GM23338 (cell line): Measurements from ENCODE around the gene IQCM. TPM values are rescaled to one million over a fixed set of nuclear protein-coding genes. Genes with fewer than 3 reads are reported as not detected.
A peak's percentile ranks its signal among the peaks of the same experiment; 100 is the strongest.

Experiments
- ATAC-seq: fragments of 200-7000 bp; cut with Tn5 transposase; 3 replicates; pipeline ENCODE4 v1.9.1; 2020
- DNase-seq: peaks from one replicate; pipeline ENCODE4 v3.0.0-alpha.2; 2015; ENCODE audit warnings: low spot score
- H2AFZ ChIP-seq: fragments of 200-600 bp; sonication (generic); 2 replicates; pipeline ENCODE4 v1.8.0; 2016; ENCODE audit warnings: antibody characterized with exemption, mild to moderate bottlenecking, moderate library complexity
- H3F3A ChIP-seq: fragments of 200-600 bp; sonication (generic); replicated peaks from 2 replicates; pipeline ENCODE4 v1.8.0; 2017; ENCODE audit warnings: antibody characterized with exemption, mixed run types, low read depth
- H3K27ac ChIP-seq: fragments of 200-600 bp; sonication (generic); 2 replicates; pipeline ENCODE4 v1.6.1; 2016; ENCODE audit warnings: low read depth
- H3K27me3 ChIP-seq: fragments of 200-600 bp; sonication (generic); 2 replicates; pipeline ENCODE4 v1.8.0; 2016; ENCODE audit warnings: mild to moderate bottlenecking, mixed run types, moderate library complexity; ENCODE audit not compliant: insufficient read depth
- H3K36me3 ChIP-seq: fragments of 200-600 bp; sonication (generic); 2 replicates; pipeline ENCODE4 v1.8.0; 2016; ENCODE audit warnings: mild to moderate bottlenecking; ENCODE audit not compliant: insufficient read depth
- H3K4me1 ChIP-seq: fragments of 200-600 bp; sonication (generic); 2 replicates; pipeline ENCODE4 v1.8.0; 2016; ENCODE audit warnings: mild to moderate bottlenecking, moderate library complexity; ENCODE audit not compliant: insufficient read depth
- H3K4me2 ChIP-seq: fragments of 200-600 bp; sonication (generic); 2 replicates; pipeline ENCODE4 v1.7.1; 2017; ENCODE audit warnings: mixed run types
- H3K4me3 ChIP-seq: fragments of 200-600 bp; sonication (generic); 2 replicates; pipeline ENCODE4 v1.6.1; 2016; ENCODE audit warnings: mixed run types
- H3K79me2 ChIP-seq: fragments of 200-600 bp; sonication (generic); replicated peaks from 2 replicates; pipeline ENCODE4 v1.8.0; 2017; ENCODE audit warnings: mild to moderate bottlenecking; ENCODE audit not compliant: insufficient read depth
- H3K9me2 ChIP-seq: fragments of 200-600 bp; sonication (generic); 2 replicates; pipeline ENCODE4 v1.8.0; 2017; ENCODE audit not compliant: insufficient read depth
- H4K20me1 ChIP-seq: fragments of 200-600 bp; sonication (generic); replicated peaks from 2 replicates; pipeline ENCODE4 v1.8.0; 2017; ENCODE audit warnings: mild to moderate bottlenecking; ENCODE audit not compliant: insufficient read depth
- H3K27ac Mint-ChIP-seq: 2 replicates; pipeline ENCODE4 v1.8.0; 2020; ENCODE audit warnings: inconsistent platforms, mild to moderate bottlenecking, moderate library complexity, mixed read lengths
- H3K27me3 Mint-ChIP-seq: 3 replicates; pipeline ENCODE4 v1.8.0; 2022; ENCODE audit warnings: low read depth, mild to moderate bottlenecking, moderate library complexity, mixed read lengths, inconsistent platforms; ENCODE audit not compliant: insufficient read depth, poor library complexity
- H3K36me3 Mint-ChIP-seq: 3 replicates; pipeline ENCODE4 v1.8.0; 2021; ENCODE audit warnings: low read depth, mild to moderate bottlenecking, inconsistent platforms, moderate library complexity, mixed read lengths
- H3K4me1 Mint-ChIP-seq: 3 replicates; pipeline ENCODE4 v1.8.0; 2020; ENCODE audit warnings: mild to moderate bottlenecking, inconsistent platforms, mixed read lengths
- H3K4me3 Mint-ChIP-seq: 3 replicates; pipeline ENCODE4 v1.8.0; 2021; ENCODE audit warnings: moderate library complexity, mild to moderate bottlenecking, inconsistent platforms, mixed read lengths
- H3K9me3 Mint-ChIP-seq: 3 replicates; pipeline ENCODE4 v1.8.0; 2020; ENCODE audit warnings: moderate library complexity, mild to moderate bottlenecking, inconsistent platforms, mixed read lengths
- CREB1 ChIP-seq: fragments of 250-450 bp; sonication (Bioruptor Pico); IDR thresholded peaks from 2 replicates; pipeline ENCODE4 v1.5.0; 2020; ENCODE audit warnings: low read depth, mild to moderate bottlenecking, moderate library complexity
- EZH2 ChIP-seq: fragments of 200-600 bp; sonication (generic); IDR thresholded peaks from one replicate; pipeline ENCODE4 v1.8.0; 2017; ENCODE audit warnings: antibody characterized with exemption, mild to moderate bottlenecking, low read depth; ENCODE audit not compliant: unreplicated experiment
- EZH2phosphoT487 ChIP-seq: fragments of 200-600 bp; sonication (generic); IDR thresholded peaks from one replicate; pipeline ENCODE4 v1.8.1; 2018; ENCODE audit warnings: antibody characterized with exemption; ENCODE audit not compliant: unreplicated experiment
- JUNB ChIP-seq: IDR thresholded peaks from one replicate; pipeline ENCODE4 v1.6.1; 2016; ENCODE audit warnings: antibody characterized with exemption; ENCODE audit not compliant: unreplicated experiment
- NANOG ChIP-seq: IDR thresholded peaks from 2 replicates; pipeline ENCODE4 v1.6.1; 2016; ENCODE audit warnings: antibody characterized with exemption, borderline replicate concordance
- POLR2AphosphoS5 ChIP-seq: IDR thresholded peaks from 2 replicates; pipeline ENCODE4 v1.6.1; 2016; ENCODE audit warnings: antibody characterized with exemption, low read depth
- STAT1 ChIP-seq: IDR thresholded peaks from one replicate; pipeline ENCODE4 v1.6.1; 2016; ENCODE audit warnings: antibody characterized with exemption; ENCODE audit not compliant: unreplicated experiment
- ZNF114 ChIP-seq: fragments of 250-450 bp; sonication (Bioruptor Pico); IDR thresholded peaks from 2 replicates; pipeline ENCODE4 v1.5.0; 2020; ENCODE audit warnings: mild to moderate bottlenecking, moderate library complexity
- ZNF331 ChIP-seq: fragments of 250-450 bp; sonication (Bioruptor Pico); IDR thresholded peaks from 2 replicates; pipeline ENCODE4 v1.5.0; 2020; ENCODE audit warnings: low read depth, mild to moderate bottlenecking, moderate library complexity
- polyA plus RNA-seq: library from polyadenylated mRNA; unstranded; fragments of >200 nt; fragmentation: Nextera tagmentation; extraction: Ambion mirVana; gene quantifications from 2 replicates; pipeline ENCODE4 v1.2.1, GENCODE V29; 2016
- total RNA-seq: library from RNA; depleted of rRNA; stranded (reverse); fragments of >200 nt; shearing (Covaris generic); gene quantifications from 2 replicates; pipeline ENCODE4 v1.2.3, GENCODE V29; 2014
- TF ChIP-seq, protein P1 (sequence below): fragments of 250-450 bp; sonication (Bioruptor Pico); IDR thresholded peaks from 2 replicates; pipeline ENCODE4 v1.5.0; 2020; ENCODE audit warnings: mild to moderate bottlenecking, moderate library complexity

Gene IQCM
- total and polyA plus RNA-seq, 2 experiments from 2014 or later: not detected

DNA sequence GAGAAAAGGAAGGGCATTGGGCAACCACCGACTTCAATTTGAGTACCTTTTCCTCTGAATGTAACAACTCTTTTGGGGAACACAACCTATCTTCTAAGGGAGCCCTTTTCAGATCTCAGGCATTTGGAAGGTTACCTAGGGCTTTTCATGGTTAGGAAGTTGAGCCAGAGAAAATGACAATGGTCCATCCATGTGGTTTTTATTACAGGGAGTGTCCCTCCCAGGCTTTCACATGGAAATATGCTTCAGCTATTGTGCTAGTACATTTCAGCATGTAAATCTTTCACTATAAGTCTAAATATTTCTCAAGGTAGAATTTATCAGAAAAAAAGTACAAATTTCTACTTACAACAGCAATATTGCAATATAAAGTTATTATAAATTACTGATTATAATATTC lies 259.8 kb downstream of the IQCM start:
- Histone ChIP-seq H4K20me1 (no peaks in the 10 kb centered on the region), H2AFZ (no peak overlapping the region), H3K79me2 (no peaks in the 10 kb centered on the region), H3K27ac (no peak overlapping the region), H3K4me2 (no peak overlapping the region), H3K27me3 (no peaks in the 10 kb centered on the region), H3K4me3 (no peak overlapping the region), H3F3A (no peaks in the 10 kb centered on the region), H3K9me2 (0 out of 2 replicates have a peak, but pooled peaks cover 5% of the 10 kb centered on the region), H3K36me3 (no peaks in the 10 kb centered on the region), H3K4me1 (no peaks in the 10 kb centered on the region)
- no peaks in the 10 kb centered on the region for H3K27me3 Mint-ChIP-seq
- TF ChIP-seq JUNB (no peak), ZNF331 (CRISPR knock-in tag) (no peak), STAT1 (no peak), EZH2phosphoT487 (no peak)
- H3K27ac Mint-ChIP-seq: no peak overlapping the region
- no peaks in the 10 kb centered on the region for H3K4me1 Mint-ChIP-seq
- ATAC-seq: no peak
- peaks cover 7% of the 10 kb centered on the region; the same call in 1 of the 3 replicates for H3K9me3 Mint-ChIP-seq
- DNase-seq: no peak
- no peaks in the 10 kb centered on the region; the same call in 2 of the 3 replicates for H3K36me3 Mint-ChIP-seq
- no peak overlapping the region for H3K4me3 Mint-ChIP-seq

- H3K36me3 Mint-ChIP-seq: no peaks in the 10 kb centered on the region; the same call in 2 of the 3 replicates
- Histone ChIP-seq H2AFZ (no peak overlapping the region), H4K20me1 (no peaks in the 10 kb centered on the region), H3K27me3 (no peaks in the 10 kb centered on the region), H3K4me1 (no peaks in the 10 kb centered on the region), H3K4me2 (no peak overlapping the region), H3K4me3 (no peak overlapping the region), H3F3A (no peaks in the 10 kb centered on the region), H3K36me3 (no peaks in the 10 kb centered on the region), H3K9me2 (0 out of 2 replicates have a peak, but pooled peaks cover 5% of the 10 kb centered on the region), H3K79me2 (no peaks in the 10 kb centered on the region), H3K27ac (no peak overlapping the region)
- H3K27me3 Mint-ChIP-seq: no peaks in the 10 kb centered on the region
- no peak for TF ChIP-seq ZNF114 (CRISPR knock-in tag)
- TF ChIP-seq POLR2AphosphoS5: no peak
- TF ChIP-seq EZH2phosphoT487: no peak
- no peak for TF ChIP-seq CREB1 (CRISPR knock-in tag)
- no peak for TF ChIP-seq STAT1
- TF ChIP-seq EZH2: no peak
- TF ChIP-seq ZNF331 (CRISPR knock-in tag): no peak
- no peak for TF ChIP-seq NANOG
- H3K4me3 Mint-ChIP-seq: no peak overlapping the region
- H3K27ac Mint-ChIP-seq: no peak overlapping the region
- DNase-seq (no peak), ATAC-seq (no peak)
- no peaks in the 10 kb centered on the region for H3K4me1 Mint-ChIP-seq
- H3K9me3 Mint-ChIP-seq: peaks cover 7% of the 10 kb centered on the region; the same call in 1 of the 3 replicates
These were observed 260.5 kb downstream of the IQCM start for GRCh38 chr4:149555146-149555545.

GRCh38 chr4:149553959-149554520 lies 261.6 kb downstream of the IQCM start:
- H3K27ac Mint-ChIP-seq: peak overlapping the region; percentile 75; the same call in 1 of the 2 replicates
- H3K9me2 ChIP-seq: 0 out of 2 replicates have a peak, but pooled peaks cover 2% of the 10 kb centered on the region
- H3K36me3 Mint-ChIP-seq: no peaks in the 10 kb centered on the region
- H3K4me3 Mint-ChIP-seq: no peak overlapping the region
- no peak for ATAC-seq
- no peaks in the 10 kb centered on the region for H3K36me3 ChIP-seq
- TF ChIP-seq EZH2: no peak
- TF ChIP-seq, protein P1, sequence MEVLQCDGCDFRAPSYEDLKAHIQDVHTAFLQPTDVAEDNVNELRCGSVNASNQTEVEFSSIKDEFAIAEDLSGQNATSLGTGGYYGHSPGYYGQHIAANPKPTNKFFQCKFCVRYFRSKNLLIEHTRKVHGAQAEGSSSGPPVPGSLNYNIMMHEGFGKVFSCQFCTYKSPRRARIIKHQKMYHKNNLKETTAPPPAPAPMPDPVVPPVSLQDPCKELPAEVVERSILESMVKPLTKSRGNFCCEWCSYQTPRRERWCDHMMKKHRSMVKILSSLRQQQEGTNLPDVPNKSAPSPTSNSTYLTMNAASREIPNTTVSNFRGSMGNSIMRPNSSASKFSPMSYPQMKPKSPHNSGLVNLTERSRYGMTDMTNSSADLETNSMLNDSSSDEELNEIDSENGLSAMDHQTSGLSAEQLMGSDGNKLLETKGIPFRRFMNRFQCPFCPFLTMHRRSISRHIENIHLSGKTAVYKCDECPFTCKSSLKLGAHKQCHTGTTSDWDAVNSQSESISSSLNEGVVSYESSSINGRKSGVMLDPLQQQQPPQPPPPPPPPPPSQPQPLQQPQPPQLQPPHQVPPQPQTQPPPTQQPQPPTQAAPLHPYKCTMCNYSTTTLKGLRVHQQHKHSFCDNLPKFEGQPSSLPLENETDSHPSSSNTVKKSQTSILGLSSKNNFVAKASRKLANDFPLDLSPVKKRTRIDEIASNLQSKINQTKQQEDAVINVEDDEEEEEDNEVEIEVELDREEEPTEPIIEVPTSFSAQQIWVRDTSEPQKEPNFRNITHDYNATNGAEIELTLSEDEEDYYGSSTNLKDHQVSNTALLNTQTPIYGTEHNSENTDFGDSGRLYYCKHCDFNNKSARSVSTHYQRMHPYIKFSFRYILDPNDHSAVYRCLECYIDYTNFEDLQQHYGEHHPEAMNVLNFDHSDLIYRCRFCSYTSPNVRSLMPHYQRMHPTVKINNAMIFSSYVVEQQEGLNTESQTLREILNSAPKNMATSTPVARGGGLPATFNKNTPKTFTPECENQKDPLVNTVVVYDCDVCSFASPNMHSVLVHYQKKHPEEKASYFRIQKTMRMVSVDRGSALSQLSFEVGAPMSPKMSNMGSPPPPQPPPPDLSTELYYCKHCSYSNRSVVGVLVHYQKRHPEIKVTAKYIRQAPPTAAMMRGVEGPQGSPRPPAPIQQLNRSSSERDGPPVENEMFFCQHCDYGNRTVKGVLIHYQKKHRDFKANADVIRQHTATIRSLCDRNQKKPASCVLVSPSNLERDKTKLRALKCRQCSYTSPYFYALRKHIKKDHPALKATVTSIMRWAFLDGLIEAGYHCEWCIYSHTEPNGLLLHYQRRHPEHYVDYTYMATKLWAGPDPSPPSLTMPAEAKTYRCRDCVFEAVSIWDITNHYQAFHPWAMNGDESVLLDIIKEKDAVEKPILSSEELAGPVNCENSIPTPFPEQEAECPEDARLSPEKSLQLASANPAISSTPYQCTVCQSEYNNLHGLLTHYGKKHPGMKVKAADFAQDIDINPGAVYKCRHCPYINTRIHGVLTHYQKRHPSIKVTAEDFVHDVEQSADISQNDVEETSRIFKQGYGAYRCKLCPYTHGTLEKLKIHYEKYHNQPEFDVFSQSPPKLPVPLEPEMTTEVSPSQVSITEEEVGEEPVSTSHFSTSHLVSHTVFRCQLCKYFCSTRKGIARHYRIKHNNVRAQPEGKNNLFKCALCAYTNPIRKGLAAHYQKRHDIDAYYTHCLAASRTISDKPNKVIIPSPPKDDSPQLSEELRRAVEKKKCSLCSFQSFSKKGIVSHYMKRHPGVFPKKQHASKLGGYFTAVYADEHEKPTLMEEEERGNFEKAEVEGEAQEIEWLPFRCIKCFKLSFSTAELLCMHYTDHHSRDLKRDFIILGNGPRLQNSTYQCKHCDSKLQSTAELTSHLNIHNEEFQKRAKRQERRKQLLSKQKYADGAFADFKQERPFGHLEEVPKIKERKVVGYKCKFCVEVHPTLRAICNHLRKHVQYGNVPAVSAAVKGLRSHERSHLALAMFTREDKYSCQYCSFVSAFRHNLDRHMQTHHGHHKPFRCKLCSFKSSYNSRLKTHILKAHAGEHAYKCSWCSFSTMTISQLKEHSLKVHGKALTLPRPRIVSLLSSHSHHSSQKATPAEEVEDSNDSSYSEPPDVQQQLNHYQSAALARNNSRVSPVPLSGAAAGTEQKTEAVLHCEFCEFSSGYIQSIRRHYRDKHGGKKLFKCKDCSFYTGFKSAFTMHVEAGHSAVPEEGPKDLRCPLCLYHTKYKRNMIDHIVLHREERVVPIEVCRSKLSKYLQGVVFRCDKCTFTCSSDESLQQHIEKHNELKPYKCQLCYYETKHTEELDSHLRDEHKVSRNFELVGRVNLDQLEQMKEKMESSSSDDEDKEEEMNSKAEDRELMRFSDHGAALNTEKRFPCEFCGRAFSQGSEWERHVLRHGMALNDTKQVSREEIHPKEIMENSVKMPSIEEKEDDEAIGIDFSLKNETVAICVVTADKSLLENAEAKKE: no peak
- H4K20me1 ChIP-seq: no peaks in the 10 kb centered on the region
- no peaks in the 10 kb centered on the region for H3K27me3 Mint-ChIP-seq
- H3K79me2 ChIP-seq: no peaks in the 10 kb centered on the region
- H3K4me3 ChIP-seq: no peak overlapping the region
- no peak for DNase-seq
- no peaks in the 10 kb centered on the region for H3F3A ChIP-seq
- no peak overlapping the region for H2AFZ ChIP-seq
- H3K4me1 ChIP-seq: no peaks in the 10 kb centered on the region
- H3K27me3 ChIP-seq: no peaks in the 10 kb centered on the region
- peaks cover 3% of the 10 kb centered on the region; the same call in 1 of the 3 replicates for H3K9me3 Mint-ChIP-seq
- no peak overlapping the region for H3K4me2 ChIP-seq
- no peak overlapping the region for H3K27ac ChIP-seq
- no peaks in the 10 kb centered on the region for H3K4me1 Mint-ChIP-seq
